Keratinocyte (primary cell): ENCODE measurements around the gene PGA4.

Experiments used
- CTCF ChIP-seq, 3 experiments: IDR thresholded peaks in 1 of 3; conservative IDR thresholded peaks in 1 of 3; optimal IDR thresholded peaks in 1 of 3; 2 replicates in 2 of 3; 3 replicates in 1 of 3; pipeline versions ENCODE3 to v1.5.1; 2011; ENCODE audit warnings: low read length in 3 of 3, mild to moderate bottlenecking in 3 of 3, moderate library complexity in 2 of 3, control low read depth in 1 of 3, inconsistent platforms in 1 of 3; ENCODE audit not compliant: insufficient read depth in 2 of 3; ENCODE audit errors: extremely low read depth in 1 of 3
- EZH2 ChIP-seq: IDR thresholded peaks from one replicate; pipeline ENCODE4 v1.6.1; 2012; ENCODE audit warnings: inconsistent platforms, mild to moderate bottlenecking, low read length, moderate library complexity

DNA sequence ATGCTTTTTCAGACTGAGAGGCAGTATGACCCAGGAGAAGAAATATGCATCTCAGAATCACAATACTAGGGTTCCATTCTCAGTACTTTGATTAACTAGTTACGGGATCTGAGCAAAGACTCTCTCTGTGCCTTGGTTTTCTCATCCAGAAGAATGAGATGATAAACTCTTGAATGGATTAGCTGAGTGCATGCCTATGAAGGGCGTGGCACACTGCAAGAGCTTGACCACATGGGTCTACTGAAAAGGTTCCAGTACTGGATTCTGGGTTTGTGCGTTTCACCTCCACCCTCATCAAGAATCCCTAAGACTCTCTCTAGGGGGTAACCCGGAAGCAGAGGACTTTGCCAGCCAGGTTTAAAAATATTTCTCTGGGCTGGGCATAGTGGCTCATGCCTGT lies 44.5 kb downstream of the PGA4 start:
- TF ChIP-seq CTCF (optimal IDR thresholded peaks at IDR 0.05 in 1 of 3, IDR thresholded peaks at IDR 0.05 in 1 of 3, conservative IDR thresholded peaks at IDR 0.05 in 1 of 3; ENCODE audit: extremely low read depth in 1 of 3, insufficient read depth in 2 of 3, low read length in 3 of 3) (no peak), EZH2 (no peak)
